ENCODE results near the gene TRIM60.
"Not testable (repeated sequence)": the region's sequence is repeated elsewhere in the genome, so short reads cannot be mapped to it uniquely, and the experiment has no call there.

TRIM60 gene

GRCh38 chr4:165031436-165032211 lies at the start of gene TRIM60:
TSS of gene TRIM60 (plus strand) at chr4:165031999. CDS start at chr4:165040073, 8,074 bp downstream.
- CTCF ChIA-PET: no interaction called here
- no peak for TF ChIP-seq CTCF (conservative IDR thresholded peaks at IDR 0.05; ENCODE audit: low read depth)
- DNase-seq (ENCODE audit: low spot score): no peak
- POLR2A ChIA-PET (ENCODE audit: low non-redundant PET): no interaction called here
- no peak within 1 kb of the TSS for H3K27ac ChIP-seq

- ChIA-PET POLR2A (ENCODE audit: low non-redundant PET) (no interaction called here), CTCF (interaction anchor here (0.7 kb wide), 1 partner anchor 1831 kb away, joined by 3 read pairs; no protein-coding TSS in a partner anchor)
- no peak for TF ChIP-seq CTCF (conservative IDR thresholded peaks at IDR 0.05; ENCODE audit: low read depth)
- no peak for DNase-seq (ENCODE audit: low spot score)
- no peak overlapping the region for H3K27ac ChIP-seq
These were observed 42.3 kb upstream of the TRIM60 start for GRCh38 chr4:164989471-164989870.

- CTCF ChIA-PET: interaction anchor here (0.7 kb wide), 1 partner anchor 82 kb away, joined by 3 read pairs; no protein-coding TSS in a partner anchor
- POLR2A ChIA-PET (ENCODE audit: low non-redundant PET); H3K27ac ChIP-seq; DNase-seq (ENCODE audit: low spot score): not testable (repeated sequence)
These were observed 41.0 kb upstream of the TRIM60 start for GRCh38 chr4:164990786-164991185.

DNA sequence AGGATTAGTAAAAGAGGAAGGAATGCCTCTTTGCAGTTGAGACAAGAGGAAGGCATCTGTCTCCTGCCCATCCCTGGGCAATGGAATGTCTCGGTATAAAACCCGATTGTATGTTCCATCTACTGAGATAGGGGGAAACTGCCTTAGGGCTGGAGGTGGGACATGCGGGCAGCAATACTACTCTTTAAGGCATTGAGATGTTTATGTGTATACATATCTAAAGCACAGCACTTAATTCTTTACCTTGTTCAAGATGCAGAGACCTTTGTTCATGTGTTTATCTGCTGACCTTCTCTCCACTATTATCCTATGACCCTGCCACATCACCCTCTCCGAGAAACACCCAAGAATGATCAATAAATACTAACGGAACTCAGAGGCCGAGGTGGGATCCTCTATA lies 35.7 kb upstream of the TRIM60 start:
- CTCF ChIA-PET: interaction anchor here (0.6 kb wide), 1 partner anchor 741 kb away, joined by 3 read pairs; no protein-coding TSS in a partner anchor
- POLR2A ChIA-PET (ENCODE audit: low non-redundant PET); H3K27ac ChIP-seq; DNase-seq (ENCODE audit: low spot score): not testable (repeated sequence)

GRCh38 chr4:164997324-164997723 lies 34.5 kb upstream of the TRIM60 start:
- TF ChIP-seq CTCF (conservative IDR thresholded peaks at IDR 0.05; ENCODE audit: low read depth): no peak
- CTCF ChIA-PET: interaction anchor here (0.9 kb wide), 1 partner anchor 772 kb away, joined by 4 read pairs; no protein-coding TSS in a partner anchor
- peak; percentile 29 for DNase-seq (ENCODE audit: low spot score)
- H3K27ac ChIP-seq: no peak overlapping the region
- POLR2A ChIA-PET (ENCODE audit: low non-redundant PET): no interaction called here

DNA sequence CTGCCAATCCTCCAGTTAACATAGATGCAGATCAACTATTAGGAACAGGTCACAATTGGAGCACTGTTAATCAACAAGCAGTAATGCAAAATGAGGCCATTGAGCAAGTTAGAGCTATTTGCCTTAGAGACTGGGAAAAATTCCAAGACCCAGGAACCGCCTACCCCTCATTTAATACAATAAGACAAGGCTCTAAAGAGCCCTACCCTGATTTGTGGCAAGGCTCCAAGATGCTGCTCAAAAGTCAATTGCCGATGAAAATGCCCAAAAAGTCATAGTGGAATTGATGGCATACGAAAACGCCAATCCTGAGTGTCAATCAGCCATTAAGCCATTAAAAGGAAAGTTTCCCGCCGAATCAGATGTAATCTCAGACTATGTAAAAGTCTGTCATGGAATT lies 33.9 kb upstream of the TRIM60 start:
- no peak overlapping the region for H3K27ac ChIP-seq
- DNase-seq (ENCODE audit: low spot score): no peak
- ChIA-PET POLR2A (ENCODE audit: low non-redundant PET) (no interaction called here), CTCF (no interaction called here)
- TF ChIP-seq CTCF (conservative IDR thresholded peaks at IDR 0.05; ENCODE audit: low read depth): no peak

- H3K27ac ChIP-seq; DNase-seq (ENCODE audit: low spot score); POLR2A ChIA-PET (ENCODE audit: low non-redundant PET); CTCF ChIA-PET: not testable (repeated sequence)
These were observed 33.2 kb upstream of the TRIM60 start for GRCh38 chr4:164998526-164999080.

- CTCF ChIA-PET; DNase-seq (ENCODE audit: low spot score); POLR2A ChIA-PET (ENCODE audit: low non-redundant PET); H3K27ac ChIP-seq: not testable (repeated sequence)
These were observed 29.8 kb upstream of the TRIM60 start for GRCh38 chr4:165001957-165002356.

All from RWPE1 (cell line).